Measurements from ENCODE around the gene HS3ST2.

HS3ST2 gene

DNA sequence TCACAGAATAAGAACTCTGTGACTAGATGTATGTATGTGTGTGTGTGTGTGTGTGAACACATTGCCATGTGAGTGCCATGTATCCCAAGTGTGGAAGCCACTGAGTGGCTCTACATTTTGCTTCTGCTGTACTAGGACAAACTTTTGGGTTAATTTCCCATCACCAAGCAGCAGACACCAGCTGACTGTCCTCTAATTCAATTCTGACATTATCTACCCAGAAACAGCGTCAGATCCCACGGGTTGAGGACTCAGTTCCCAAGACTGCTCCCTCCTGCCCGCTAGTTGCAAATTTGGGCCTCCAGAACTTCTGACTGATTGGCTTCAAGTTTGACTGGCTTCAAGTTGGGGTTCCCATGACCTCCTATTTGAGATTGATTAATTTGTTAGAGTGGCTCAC is 29.2 kb downstream of the HS3ST2 start:
- TF ChIP-seq, protein P1, sequence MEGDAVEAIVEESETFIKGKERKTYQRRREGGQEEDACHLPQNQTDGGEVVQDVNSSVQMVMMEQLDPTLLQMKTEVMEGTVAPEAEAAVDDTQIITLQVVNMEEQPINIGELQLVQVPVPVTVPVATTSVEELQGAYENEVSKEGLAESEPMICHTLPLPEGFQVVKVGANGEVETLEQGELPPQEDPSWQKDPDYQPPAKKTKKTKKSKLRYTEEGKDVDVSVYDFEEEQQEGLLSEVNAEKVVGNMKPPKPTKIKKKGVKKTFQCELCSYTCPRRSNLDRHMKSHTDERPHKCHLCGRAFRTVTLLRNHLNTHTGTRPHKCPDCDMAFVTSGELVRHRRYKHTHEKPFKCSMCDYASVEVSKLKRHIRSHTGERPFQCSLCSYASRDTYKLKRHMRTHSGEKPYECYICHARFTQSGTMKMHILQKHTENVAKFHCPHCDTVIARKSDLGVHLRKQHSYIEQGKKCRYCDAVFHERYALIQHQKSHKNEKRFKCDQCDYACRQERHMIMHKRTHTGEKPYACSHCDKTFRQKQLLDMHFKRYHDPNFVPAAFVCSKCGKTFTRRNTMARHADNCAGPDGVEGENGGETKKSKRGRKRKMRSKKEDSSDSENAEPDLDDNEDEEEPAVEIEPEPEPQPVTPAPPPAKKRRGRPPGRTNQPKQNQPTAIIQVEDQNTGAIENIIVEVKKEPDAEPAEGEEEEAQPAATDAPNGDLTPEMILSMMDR (IDR thresholded peaks at IDR 0.05; ENCODE audit: control insufficient read depth, extremely low read depth, insufficient read depth), result no peak
- no peak overlapping the region for H3K4me3 ChIP-seq (ENCODE audit: low read depth, low read length)
- no peak for DNase-seq (ENCODE audit: low read depth)

DNA sequence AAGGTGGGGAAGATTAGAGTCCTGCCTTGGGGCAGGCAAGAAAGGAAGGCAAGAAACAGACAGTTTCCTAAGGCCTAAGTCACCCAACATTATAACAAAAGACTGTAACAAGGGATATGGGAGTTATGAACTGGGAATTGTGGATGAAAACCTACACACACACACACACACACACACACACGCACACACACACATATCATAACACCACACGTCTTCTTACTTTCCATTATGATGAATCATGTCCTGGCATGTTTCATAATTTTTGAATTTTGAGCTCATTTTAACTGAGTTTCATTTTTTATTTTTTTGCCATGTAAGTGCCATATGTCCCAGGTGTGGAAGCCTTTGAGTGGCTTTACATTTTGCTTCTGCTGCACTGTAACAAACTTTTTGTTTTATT is 29.9 kb downstream of the HS3ST2 start:
- no peak overlapping the region for H3K4me3 ChIP-seq (ENCODE audit: low read depth, low read length)
- TF ChIP-seq, protein P1 (IDR thresholded peaks at IDR 0.05; ENCODE audit: control insufficient read depth, extremely low read depth, insufficient read depth), result no peak

DNA sequence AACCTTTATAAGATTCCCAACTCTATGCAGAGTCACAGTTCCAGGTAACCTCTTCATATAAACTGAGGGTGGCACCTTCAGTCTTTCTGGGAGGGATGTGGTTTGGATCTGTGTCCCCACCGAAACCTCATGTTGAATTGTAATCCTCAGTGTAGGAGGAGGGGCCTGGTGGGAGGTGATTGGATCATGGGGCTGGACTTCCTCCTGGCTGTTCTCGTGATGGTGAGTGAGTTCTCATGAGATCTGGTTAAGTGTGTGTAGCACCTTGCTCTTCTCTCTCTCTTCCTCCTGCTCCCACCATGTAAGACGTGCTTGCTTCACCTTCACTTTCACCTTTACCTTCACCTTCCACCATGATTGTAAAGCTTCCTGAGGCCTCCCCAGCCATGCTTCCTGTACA is 30.5 kb downstream of the HS3ST2 start:
- no peak overlapping the region for H3K4me3 ChIP-seq (ENCODE audit: low read depth, low read length)
- DNase-seq (ENCODE audit: low read depth), result no peak
- TF ChIP-seq, protein P1 (IDR thresholded peaks at IDR 0.05; ENCODE audit: control insufficient read depth, extremely low read depth, insufficient read depth), result no peak

More for the DNA sequence above, 29.9 kb downstream of the HS3ST2 start:
- no peak for DNase-seq (ENCODE audit: low read depth)

DNA sequence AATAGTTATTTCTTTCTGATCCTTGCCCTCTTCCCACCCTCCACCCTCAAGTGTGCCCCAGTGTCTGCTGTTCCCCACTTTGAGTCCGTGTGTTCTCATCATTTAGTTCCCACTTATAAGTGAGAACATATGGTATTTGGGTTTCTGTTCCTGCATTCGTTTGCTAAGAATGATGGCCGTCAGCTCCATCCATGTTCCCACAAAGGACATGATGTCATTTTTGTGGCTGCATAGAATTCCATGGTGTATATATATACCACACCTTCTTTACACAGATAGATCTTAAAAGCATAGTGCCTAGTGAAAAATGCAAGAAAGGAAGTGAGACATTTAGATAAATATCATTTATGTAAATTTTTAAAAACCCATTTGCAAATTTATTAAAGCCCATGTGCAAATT is 33.1 kb downstream of the HS3ST2 start:
- no peak for DNase-seq (ENCODE audit: low read depth)
- TF ChIP-seq, protein P1 (IDR thresholded peaks at IDR 0.05; ENCODE audit: control insufficient read depth, extremely low read depth, insufficient read depth), result no peak
- no peak overlapping the region for H3K4me3 ChIP-seq (ENCODE audit: low read depth, low read length)

DNA sequence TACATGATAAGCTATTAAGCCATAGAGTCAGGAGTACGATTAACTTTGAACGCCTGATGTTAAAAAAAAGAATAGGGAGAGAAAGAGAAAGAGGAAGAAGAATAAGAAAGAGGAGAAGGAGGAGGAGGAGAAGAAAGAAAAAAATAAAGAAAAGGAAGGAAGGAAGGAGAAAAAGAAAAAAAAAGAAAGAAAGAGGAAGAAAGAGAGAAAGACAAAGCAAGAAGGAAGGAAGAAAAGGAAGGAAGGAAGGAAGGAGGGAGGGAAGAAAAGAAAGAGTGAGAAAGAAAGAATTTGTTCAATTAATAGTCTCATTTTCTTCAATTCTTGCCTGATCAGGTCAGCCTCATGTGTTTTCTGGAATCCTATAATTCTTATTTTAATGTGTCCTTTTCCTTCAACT is 33.7 kb downstream of the HS3ST2 start:
- DNase-seq (ENCODE audit: low read depth), result no peak
- TF ChIP-seq, protein P1 (IDR thresholded peaks at IDR 0.05; ENCODE audit: control insufficient read depth, extremely low read depth, insufficient read depth), result no peak
- H3K4me3 ChIP-seq (ENCODE audit: low read depth, low read length), result no peak overlapping the region

DNA sequence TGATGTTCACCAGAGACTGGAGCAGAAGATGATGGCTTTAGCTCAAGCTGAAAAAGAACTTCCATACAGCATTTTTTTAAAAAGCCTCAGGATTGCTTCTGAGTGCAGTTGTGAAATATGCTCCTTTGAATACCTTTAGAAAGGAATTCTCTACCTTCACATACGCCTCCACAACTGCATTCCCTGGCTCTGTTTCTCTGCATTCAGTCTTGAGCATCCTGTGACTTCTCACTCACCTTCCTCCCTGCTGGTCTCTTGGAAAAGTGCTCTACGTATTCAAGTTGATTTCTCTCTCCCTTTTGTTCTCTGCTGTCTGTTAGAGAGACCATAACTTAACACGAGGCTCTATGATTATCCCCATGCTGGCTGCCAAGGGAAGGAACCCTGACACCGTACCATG is 34.5 kb downstream of the HS3ST2 start:
- DNase-seq (ENCODE audit: low read depth), result no peak
- H3K4me3 ChIP-seq (ENCODE audit: low read depth, low read length), result no peak overlapping the region
- TF ChIP-seq, protein P1 (IDR thresholded peaks at IDR 0.05; ENCODE audit: control insufficient read depth, extremely low read depth, insufficient read depth), result no peak

DNA sequence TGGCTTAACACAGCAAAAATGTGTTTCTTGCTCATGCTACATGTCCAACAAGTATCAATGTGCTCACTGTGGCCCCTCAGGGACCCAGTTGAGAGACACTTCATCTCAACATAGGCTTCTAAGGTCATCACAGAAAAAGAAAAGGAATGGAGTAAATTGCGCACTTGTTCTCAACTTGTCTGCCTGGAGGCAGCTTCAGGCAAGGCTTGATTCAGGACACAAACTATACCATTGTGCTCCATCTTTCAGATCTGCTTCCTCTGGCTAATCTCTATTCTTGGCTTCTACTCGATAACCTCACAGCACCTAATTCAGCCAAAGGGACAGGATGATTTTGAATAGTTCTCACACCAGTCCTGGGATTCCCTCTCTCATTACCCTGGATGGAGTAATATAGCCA is 35.6 kb downstream of the HS3ST2 start:
- H3K4me3 ChIP-seq (ENCODE audit: low read depth, low read length), result no peak overlapping the region
- TF ChIP-seq, protein P1 (IDR thresholded peaks at IDR 0.05; ENCODE audit: control insufficient read depth, extremely low read depth, insufficient read depth), result no peak
- DNase-seq (ENCODE audit: low read depth), result no peak

Data from LNCaP clone FGC (cell line).